ENCODE results near the gene ANKRD10. TPM values are rescaled to one million over a fixed set of nuclear protein-coding genes. Genes with fewer than 3 reads are reported as not detected.
"Not testable (repeated sequence)": the region's sequence is repeated elsewhere in the genome, so short reads cannot be mapped to it uniquely, and the experiment has no call there.

Gene ANKRD10
- total RNA-seq, 1 donor from 2014 or later = 134 TPM

GRCh38 chr13:110838116-110838515 is 76.8 kb downstream of the ANKRD10 start:
- Histone ChIP-seq H3K4me1 (no peaks in the 10 kb centered on the region), H3K27me3 (peaks cover 10% of the 10 kb centered on the region), H3K36me3 (no peaks in the 10 kb centered on the region), H3K27ac (no peak overlapping the region), H3K4me3 (no peak overlapping the region), H3K9me3 (no peaks in the 10 kb centered on the region)
- no peak for DNase-seq
- no peak for TF ChIP-seq CTCF (IDR thresholded peaks at IDR 0.05)
- intact Hi-C loops (cut with DNase I) = no loop called here
- no peak for ATAC-seq

- DNase-seq; H3K4me1 ChIP-seq; H3K4me3 ChIP-seq; H3K36me3 ChIP-seq; H3K27me3 ChIP-seq; ATAC-seq; H3K27ac ChIP-seq; intact Hi-C loops (cut with DNase I); H3K9me3 ChIP-seq: not testable (repeated sequence)
These were observed 77.3 kb downstream of the ANKRD10 start for GRCh38 chr13:110837397-110838061.

- Histone ChIP-seq H3K9me3 (no peaks in the 10 kb centered on the region), H3K27me3 (no peaks in the 10 kb centered on the region), H3K4me1 (no peaks in the 10 kb centered on the region), H3K4me3 (no peak overlapping the region), H3K36me3 (no peaks in the 10 kb centered on the region), H3K27ac (no peak overlapping the region)
- intact Hi-C loops (cut with DNase I) = no loop called here
- ATAC-seq (no peak), DNase-seq (no peak)
- no peak for TF ChIP-seq CTCF (IDR thresholded peaks at IDR 0.05)
These were observed 78.3 kb downstream of the ANKRD10 start for GRCh38 chr13:110836605-110836903.

- Histone ChIP-seq H3K4me1 (no peaks in the 10 kb centered on the region), H3K4me3 (no peak overlapping the region), H3K27me3 (no peaks in the 10 kb centered on the region), H3K36me3 (no peaks in the 10 kb centered on the region), H3K9me3 (no peaks in the 10 kb centered on the region), H3K27ac (no peak overlapping the region)
- no peak for TF ChIP-seq CTCF (IDR thresholded peaks at IDR 0.05)
- no peak for ATAC-seq
- intact Hi-C loops (cut with DNase I) = no loop called here
- no peak for DNase-seq
These were observed 78.9 kb downstream of the ANKRD10 start for GRCh38 chr13:110835721-110836604.

- Histone ChIP-seq H3K27me3 (no peaks in the 10 kb centered on the region), H3K36me3 (no peaks in the 10 kb centered on the region), H3K4me3 (no peak overlapping the region), H3K4me1 (no peaks in the 10 kb centered on the region), H3K27ac (no peak overlapping the region), H3K9me3 (no peaks in the 10 kb centered on the region)
- intact Hi-C loops (cut with DNase I) = no loop called here
- no peak for TF ChIP-seq CTCF (IDR thresholded peaks at IDR 0.05)
- ATAC-seq = no peak
- no peak for DNase-seq
These were observed 80.3 kb downstream of the ANKRD10 start for GRCh38 chr13:110834572-110834971.

GRCh38 chr13:110832531-110832930 is 82.3 kb downstream of the ANKRD10 start:
- DNase-seq (no peak), ATAC-seq (no peak)
- H3K4me3 ChIP-seq = no peak overlapping the region
- H3K36me3 ChIP-seq = no peaks in the 10 kb centered on the region
- H3K4me1 ChIP-seq = no peaks in the 10 kb centered on the region
- TF ChIP-seq CTCF (IDR thresholded peaks at IDR 0.05) = no peak
- H3K27ac ChIP-seq = no peak overlapping the region
- intact Hi-C loops (cut with DNase I) = no loop called here
- no peaks in the 10 kb centered on the region for H3K27me3 ChIP-seq
- no peaks in the 10 kb centered on the region for H3K9me3 ChIP-seq

Data from upper lobe of right lung (tissue), 1 donor.